Neural progenitor cell (in vitro differentiated cells): ENCODE results near the gene CFAP74.

ENCODE experiments used
- EZH2 ChIP-seq: fragments of 200-600 bp; sonication (generic); IDR thresholded peaks from 2 replicates; pipeline ENCODE4 v1.6.1; 2017; ENCODE audit warnings: antibody characterized with exemption, mild to moderate bottlenecking, moderate library complexity
- EZH2phosphoT487 ChIP-seq: fragments of 200-600 bp; sonication (generic); IDR thresholded peaks from 2 replicates; pipeline ENCODE4 v1.6.1; 2017; ENCODE audit warnings: antibody characterized with exemption
- TF ChIP-seq, protein P1 (sequence below): fragments of 200-600 bp; sonication (generic); IDR thresholded peaks from 2 replicates; pipeline ENCODE4 v1.5.1; 2017; ENCODE audit warnings: antibody characterized with exemption, mild to moderate bottlenecking

DNA sequence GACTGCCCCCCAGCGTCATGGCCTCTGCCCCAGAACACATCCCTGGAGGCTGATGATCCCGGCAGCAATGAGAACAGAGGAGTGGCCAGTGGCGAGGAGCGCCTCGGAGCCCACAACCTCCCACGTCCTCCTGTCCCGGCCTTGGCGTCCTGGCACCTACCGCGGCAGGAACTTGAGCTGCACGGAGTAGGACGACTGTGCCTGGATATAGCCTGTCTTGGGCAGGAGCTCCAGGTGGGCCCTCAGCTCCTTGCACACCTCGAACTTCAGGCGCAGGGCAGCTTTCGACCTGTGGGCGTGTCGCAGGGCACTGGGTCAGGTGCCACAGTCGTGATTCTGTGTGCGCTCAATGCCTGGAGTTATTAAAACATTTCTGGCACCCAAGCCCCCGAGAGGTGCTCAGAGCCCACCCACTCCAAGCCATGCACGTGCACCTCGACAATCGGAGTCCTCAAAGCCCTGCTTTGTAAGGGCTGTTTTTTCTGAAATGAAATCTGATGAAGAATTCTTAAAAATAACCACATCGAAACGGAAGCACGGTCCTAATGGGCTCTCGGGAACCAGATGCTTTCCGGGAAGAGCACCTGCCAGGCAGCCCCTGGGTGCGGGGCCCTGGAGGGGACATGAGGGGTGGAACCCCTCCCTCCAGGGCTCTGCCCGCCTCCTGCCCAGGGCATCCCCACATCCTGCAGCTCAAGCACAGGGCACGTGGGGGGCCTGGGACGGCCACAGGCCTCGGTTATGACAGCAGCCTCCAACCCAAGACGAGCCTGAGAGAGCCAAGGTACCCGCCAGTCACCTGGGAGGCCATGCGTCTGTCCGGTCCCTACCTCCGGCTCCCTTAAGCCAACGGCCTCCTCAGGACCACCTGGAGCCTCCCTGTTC lies 61.5 kb downstream of the CFAP74 start:
- TF ChIP-seq, protein P1, sequence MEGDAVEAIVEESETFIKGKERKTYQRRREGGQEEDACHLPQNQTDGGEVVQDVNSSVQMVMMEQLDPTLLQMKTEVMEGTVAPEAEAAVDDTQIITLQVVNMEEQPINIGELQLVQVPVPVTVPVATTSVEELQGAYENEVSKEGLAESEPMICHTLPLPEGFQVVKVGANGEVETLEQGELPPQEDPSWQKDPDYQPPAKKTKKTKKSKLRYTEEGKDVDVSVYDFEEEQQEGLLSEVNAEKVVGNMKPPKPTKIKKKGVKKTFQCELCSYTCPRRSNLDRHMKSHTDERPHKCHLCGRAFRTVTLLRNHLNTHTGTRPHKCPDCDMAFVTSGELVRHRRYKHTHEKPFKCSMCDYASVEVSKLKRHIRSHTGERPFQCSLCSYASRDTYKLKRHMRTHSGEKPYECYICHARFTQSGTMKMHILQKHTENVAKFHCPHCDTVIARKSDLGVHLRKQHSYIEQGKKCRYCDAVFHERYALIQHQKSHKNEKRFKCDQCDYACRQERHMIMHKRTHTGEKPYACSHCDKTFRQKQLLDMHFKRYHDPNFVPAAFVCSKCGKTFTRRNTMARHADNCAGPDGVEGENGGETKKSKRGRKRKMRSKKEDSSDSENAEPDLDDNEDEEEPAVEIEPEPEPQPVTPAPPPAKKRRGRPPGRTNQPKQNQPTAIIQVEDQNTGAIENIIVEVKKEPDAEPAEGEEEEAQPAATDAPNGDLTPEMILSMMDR = no peak
- TF ChIP-seq EZH2 (no peak), EZH2phosphoT487 (no peak)
